Heart left ventricle (tissue), 13 donors: Measurements from ENCODE around the gene CPT1B.

Source experiments
- POLR2A ChIP-seq, 2 donors: fragments of 450-650 bp; IDR thresholded peaks; one replicate each; pipeline ENCODE4 v1.6.1; 2017; ENCODE audit warnings: antibody characterized with exemption in 2 of 2, mild to moderate bottlenecking in 2 of 2, moderate library complexity in 2 of 2
- TF ChIP-seq, protein P1 (sequence below), 12 donors: fragments of 200-600 bp; sonication (generic) in 4 of 12; IDR thresholded peaks; one replicate each; pipeline versions ENCODE4 v1.5.0 to v1.8.0; 2018 to 2022; ENCODE audit warnings: antibody characterized with exemption in 12 of 12, mild to moderate bottlenecking in 5 of 12
- donor health status: ischemic (EF 13 %, LVEDD 7.1; RV severe dilation, severe dysfunction).
- donor health status: DM: no; HTN: yes; CAD: no.
- donor health status: DM: no; HTN: no; CAD: no.
- donor health status: ischemic (EF 25% LVEDD 6.9; RV normal size, moderate dysfunction).
- donor health status: ischemic (EF 25% LVEDD 5.7; RV mildly dilated, moderate dysfunction).
- donor health status: ischemic (EF 35%, LVEDD 5.7; RV mildly dilated, moderate dysfunction).
- donor health status: nonischemic (EF 11% LVEDD 7.7; RV severe dilation, severe dysfunction).
- donor health status: DM: yes; HTN: yes; CAD: no.
- donor health status: PGD.
- donor health status: ischemic (EF 29% LVEDD 5.4; RV normal size, mild dysfunction).
- donor health status: nonischemic (EF 23%, LVEDD 6.1; RV moderate dilation, normal function).

DNA sequence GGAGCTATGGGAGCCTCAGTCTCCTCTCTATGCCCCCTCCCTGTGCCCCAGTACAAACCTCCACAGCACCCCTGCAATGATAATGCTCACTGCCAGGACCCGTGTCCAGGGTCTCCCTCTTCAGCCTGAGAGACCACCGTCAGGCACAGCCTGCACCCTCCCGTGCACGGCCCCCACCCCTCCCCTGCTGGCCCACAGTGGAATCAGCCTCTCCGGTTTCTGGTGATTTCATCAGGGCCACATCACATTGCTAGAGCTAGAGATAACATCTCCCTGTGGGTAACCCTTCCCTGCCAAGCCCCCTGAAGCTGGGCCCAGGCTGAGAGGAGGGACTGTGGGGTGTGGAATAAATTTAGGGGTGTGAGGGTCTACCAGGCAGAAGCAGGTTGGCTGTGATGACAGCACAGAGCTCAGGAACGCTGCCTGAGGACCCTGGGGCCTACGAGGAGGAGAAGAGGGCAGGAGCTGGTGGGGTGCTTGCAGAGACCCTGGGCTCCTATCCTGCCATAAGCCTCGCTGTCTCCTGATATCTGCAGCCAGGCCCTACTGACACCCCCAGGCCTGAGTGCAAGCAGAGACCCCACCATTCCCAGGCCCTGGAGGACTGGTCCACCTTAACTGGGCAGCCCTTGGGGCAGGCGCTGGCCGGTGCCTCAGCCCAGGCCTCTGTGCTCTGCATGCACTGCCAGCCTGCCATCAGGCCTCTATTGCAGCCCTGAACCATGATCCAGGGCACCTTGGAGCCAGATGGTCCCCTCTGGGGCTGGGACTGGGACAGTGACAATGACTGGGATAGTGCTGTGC lies 32.5 kb downstream of the CPT1B start, which contains the start of gene KLHDC7B:
- TF ChIP-seq POLR2A (IDR thresholded peaks at IDR 0.05) = no peak
- TF ChIP-seq, protein P1, sequence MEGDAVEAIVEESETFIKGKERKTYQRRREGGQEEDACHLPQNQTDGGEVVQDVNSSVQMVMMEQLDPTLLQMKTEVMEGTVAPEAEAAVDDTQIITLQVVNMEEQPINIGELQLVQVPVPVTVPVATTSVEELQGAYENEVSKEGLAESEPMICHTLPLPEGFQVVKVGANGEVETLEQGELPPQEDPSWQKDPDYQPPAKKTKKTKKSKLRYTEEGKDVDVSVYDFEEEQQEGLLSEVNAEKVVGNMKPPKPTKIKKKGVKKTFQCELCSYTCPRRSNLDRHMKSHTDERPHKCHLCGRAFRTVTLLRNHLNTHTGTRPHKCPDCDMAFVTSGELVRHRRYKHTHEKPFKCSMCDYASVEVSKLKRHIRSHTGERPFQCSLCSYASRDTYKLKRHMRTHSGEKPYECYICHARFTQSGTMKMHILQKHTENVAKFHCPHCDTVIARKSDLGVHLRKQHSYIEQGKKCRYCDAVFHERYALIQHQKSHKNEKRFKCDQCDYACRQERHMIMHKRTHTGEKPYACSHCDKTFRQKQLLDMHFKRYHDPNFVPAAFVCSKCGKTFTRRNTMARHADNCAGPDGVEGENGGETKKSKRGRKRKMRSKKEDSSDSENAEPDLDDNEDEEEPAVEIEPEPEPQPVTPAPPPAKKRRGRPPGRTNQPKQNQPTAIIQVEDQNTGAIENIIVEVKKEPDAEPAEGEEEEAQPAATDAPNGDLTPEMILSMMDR (IDR thresholded peaks at IDR 0.05) = no peak
